Measurements from ENCODE around the gene CMC1. TPM values are rescaled to one million over a fixed set of nuclear protein-coding genes. Genes with fewer than 3 reads are reported as not detected.

CMC1 gene
- total RNA-seq, 1 donor = 5.8 TPM

DNA sequence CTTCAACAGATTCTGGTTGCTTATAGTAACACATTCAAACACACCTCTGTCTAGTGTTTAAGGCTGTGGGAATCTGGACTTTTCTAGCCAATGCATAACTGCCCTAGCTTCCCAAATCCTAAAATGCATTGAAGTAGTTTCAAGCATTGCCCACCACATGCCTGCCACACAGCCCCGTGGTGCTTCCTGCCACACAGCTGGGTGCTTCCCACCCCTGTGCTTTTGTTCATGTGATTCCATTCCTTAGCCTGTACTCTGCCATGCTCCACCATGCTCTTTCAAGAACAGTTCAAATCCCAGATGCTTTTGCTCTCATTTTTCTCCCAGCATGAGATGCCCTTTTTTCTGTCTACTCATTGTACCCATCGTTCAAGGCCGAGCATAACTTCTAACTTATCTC is 2.3 kb upstream of the CMC1 start:
- Histone ChIP-seq H3K27ac (ENCODE audit: low read depth, low read length) (no peak overlapping the region), H3K4me3 (ENCODE audit: insufficient read depth, low read length) (no peak overlapping the region), H3K9me3 (ENCODE audit: low read depth, low read length) (no peaks in the 10 kb centered on the region), H3K4me1 (ENCODE audit: insufficient read depth, low read length) (peaks cover 15% of the 10 kb centered on the region), H4K20me1 (ENCODE audit: insufficient read depth, low read length) (peaks cover 6% of the 10 kb centered on the region), H3K79me2 (ENCODE audit: insufficient read depth, low read length) (peaks cover 27% of the 10 kb centered on the region), H3K27me3 (ENCODE audit: insufficient read depth, low read length) (no peaks in the 10 kb centered on the region), H3K4me2 (ENCODE audit: insufficient read depth, low read length) (no peak overlapping the region), H2AFZ (ENCODE audit: low read length) (no peak overlapping the region), H3K36me3 (ENCODE audit: insufficient read depth, low read length) (no peaks in the 10 kb centered on the region)
- TF ChIP-seq, protein P1, sequence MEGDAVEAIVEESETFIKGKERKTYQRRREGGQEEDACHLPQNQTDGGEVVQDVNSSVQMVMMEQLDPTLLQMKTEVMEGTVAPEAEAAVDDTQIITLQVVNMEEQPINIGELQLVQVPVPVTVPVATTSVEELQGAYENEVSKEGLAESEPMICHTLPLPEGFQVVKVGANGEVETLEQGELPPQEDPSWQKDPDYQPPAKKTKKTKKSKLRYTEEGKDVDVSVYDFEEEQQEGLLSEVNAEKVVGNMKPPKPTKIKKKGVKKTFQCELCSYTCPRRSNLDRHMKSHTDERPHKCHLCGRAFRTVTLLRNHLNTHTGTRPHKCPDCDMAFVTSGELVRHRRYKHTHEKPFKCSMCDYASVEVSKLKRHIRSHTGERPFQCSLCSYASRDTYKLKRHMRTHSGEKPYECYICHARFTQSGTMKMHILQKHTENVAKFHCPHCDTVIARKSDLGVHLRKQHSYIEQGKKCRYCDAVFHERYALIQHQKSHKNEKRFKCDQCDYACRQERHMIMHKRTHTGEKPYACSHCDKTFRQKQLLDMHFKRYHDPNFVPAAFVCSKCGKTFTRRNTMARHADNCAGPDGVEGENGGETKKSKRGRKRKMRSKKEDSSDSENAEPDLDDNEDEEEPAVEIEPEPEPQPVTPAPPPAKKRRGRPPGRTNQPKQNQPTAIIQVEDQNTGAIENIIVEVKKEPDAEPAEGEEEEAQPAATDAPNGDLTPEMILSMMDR (IDR thresholded peaks at IDR 0.05; ENCODE audit: extremely low read depth, low read depth, low read length) = no peak
- DNase-seq (ENCODE audit: insufficient read length, low spot score, missing footprints) = no peak

DNA sequence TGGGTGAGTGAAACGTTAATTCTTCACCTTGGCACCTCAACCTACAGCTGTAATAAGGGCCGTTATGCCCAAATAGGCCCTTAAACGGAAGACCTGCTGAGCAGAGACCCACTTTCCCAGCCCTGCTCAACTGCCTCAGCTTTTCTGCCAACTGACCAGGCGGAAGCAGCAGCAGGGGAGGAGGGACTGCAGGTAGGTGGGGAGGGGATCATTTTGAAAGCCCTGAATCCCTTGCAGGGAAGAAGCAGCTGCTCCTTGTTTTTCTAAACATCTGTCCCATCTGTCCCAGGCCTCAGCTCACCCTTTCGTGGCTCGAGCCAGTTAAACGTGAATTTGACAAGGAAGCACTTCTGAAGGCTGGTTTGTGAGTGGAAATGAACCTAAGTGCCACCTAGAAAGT is 978 bp upstream of the CMC1 start:
- Histone ChIP-seq H2AFZ (ENCODE audit: low read length) (peak overlapping the region; percentile 88), H3K27me3 (ENCODE audit: insufficient read depth, low read length) (no peaks in the 10 kb centered on the region), H4K20me1 (ENCODE audit: insufficient read depth, low read length) (peaks cover 10% of the 10 kb centered on the region), H3K9me3 (ENCODE audit: low read depth, low read length) (no peaks in the 10 kb centered on the region), H3K27ac (ENCODE audit: low read depth, low read length) (peak overlapping the region; percentile 85), H3K4me2 (ENCODE audit: insufficient read depth, low read length) (peak overlapping the region; percentile 93), H3K4me3 (ENCODE audit: insufficient read depth, low read length) (peak overlapping the region; percentile 95), H3K36me3 (ENCODE audit: insufficient read depth, low read length) (no peaks in the 10 kb centered on the region), H3K4me1 (ENCODE audit: insufficient read depth, low read length) (peaks cover 15% of the 10 kb centered on the region), H3K79me2 (ENCODE audit: insufficient read depth, low read length) (peaks cover 36% of the 10 kb centered on the region)
- TF ChIP-seq, protein P1 (IDR thresholded peaks at IDR 0.05; ENCODE audit: extremely low read depth, low read depth, low read length) = no peak
- no peak for DNase-seq (ENCODE audit: insufficient read length, low spot score, missing footprints)

DNA sequence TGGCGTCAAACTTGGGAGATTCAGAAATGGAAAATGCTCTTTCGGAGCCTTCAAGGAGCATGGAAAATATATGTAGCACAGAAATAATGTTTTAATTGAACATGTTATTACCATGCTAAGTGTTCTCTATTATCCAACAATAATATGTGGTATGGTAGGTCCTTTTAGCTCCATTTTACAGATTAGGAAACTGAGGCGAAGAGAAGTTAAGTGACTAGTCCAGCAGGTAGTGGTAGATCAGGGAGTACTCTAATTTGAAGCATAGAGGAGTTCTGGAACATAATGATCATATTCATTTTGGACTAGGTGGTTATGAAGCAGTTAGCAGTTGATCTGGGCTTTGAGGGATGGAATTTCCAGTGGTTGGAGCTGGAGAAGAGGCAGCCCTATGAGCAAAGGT is 1.1 kb downstream of the CMC1 start:
- Histone ChIP-seq H2AFZ (ENCODE audit: low read length) (no peak overlapping the region), H3K4me2 (ENCODE audit: insufficient read depth, low read length) (peak overlapping the region; percentile 93), H3K9me3 (ENCODE audit: low read depth, low read length) (no peaks in the 10 kb centered on the region), H3K4me1 (ENCODE audit: insufficient read depth, low read length) (peaks cover 15% of the 10 kb centered on the region), H3K27ac (ENCODE audit: low read depth, low read length) (no peak overlapping the region), H3K27me3 (ENCODE audit: insufficient read depth, low read length) (no peaks in the 10 kb centered on the region), H3K79me2 (ENCODE audit: insufficient read depth, low read length) (peaks cover 49% of the 10 kb centered on the region), H3K4me3 (ENCODE audit: insufficient read depth, low read length) (peak overlapping the region; percentile 95), H4K20me1 (ENCODE audit: insufficient read depth, low read length) (peaks cover 10% of the 10 kb centered on the region), H3K36me3 (ENCODE audit: insufficient read depth, low read length) (no peaks in the 10 kb centered on the region)
- no peak for DNase-seq (ENCODE audit: insufficient read length, low spot score, missing footprints)
- TF ChIP-seq, protein P1 (IDR thresholded peaks at IDR 0.05; ENCODE audit: extremely low read depth, low read depth, low read length) = no peak

DNA sequence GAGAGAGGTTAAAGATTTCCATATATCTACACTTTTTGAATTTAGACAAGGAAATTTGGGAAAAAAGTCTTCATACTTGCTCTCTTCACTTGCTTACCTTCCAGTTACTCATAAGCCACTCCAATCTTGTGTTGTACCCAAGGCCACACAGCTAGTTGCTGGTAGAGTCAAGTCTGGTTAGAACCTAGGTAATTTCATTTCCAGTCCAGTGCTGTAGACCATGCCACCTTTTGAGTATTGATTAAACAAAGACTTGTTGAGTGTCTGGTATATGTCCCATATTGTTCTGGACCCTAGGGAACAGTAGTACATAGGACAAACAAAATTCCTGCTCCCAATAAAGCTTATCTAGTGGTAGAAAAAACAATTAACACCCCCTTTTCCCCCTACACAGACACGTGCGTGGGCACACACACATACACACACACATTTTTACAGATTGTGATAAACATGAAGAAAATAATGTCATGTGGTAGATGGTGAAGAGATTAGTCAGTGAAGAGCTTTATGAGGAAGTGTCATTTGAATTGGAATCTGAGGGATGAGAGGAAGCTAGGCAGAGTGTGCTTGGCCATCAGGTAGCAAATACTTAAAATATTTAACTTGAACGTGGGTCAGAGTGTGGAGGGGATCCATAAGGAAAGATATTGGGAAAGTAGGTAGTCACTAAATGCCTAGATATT is 2.1 kb downstream of the CMC1 start:
- TF ChIP-seq, protein P1 (IDR thresholded peaks at IDR 0.05; ENCODE audit: extremely low read depth, low read depth, low read length) = no peak
- no peak overlapping the region for H3K27ac ChIP-seq (ENCODE audit: low read depth, low read length)
- no peak overlapping the region for H3K4me3 ChIP-seq (ENCODE audit: insufficient read depth, low read length)
- H2AFZ ChIP-seq (ENCODE audit: low read length) = no peak overlapping the region
- DNase-seq (ENCODE audit: insufficient read length, low spot score, missing footprints) = peak; percentile 69
- peaks cover 10% of the 10 kb centered on the region for H4K20me1 ChIP-seq (ENCODE audit: insufficient read depth, low read length)
- no peaks in the 10 kb centered on the region for H3K36me3 ChIP-seq (ENCODE audit: insufficient read depth, low read length)
- peaks cover 56% of the 10 kb centered on the region for H3K79me2 ChIP-seq (ENCODE audit: insufficient read depth, low read length)
- H3K4me2 ChIP-seq (ENCODE audit: insufficient read depth, low read length) = no peak overlapping the region
- H3K27me3 ChIP-seq (ENCODE audit: insufficient read depth, low read length) = no peaks in the 10 kb centered on the region
- H3K4me1 ChIP-seq (ENCODE audit: insufficient read depth, low read length) = peaks cover 15% of the 10 kb centered on the region
- no peaks in the 10 kb centered on the region for H3K9me3 ChIP-seq (ENCODE audit: low read depth, low read length)
